Astrocyte (in vitro differentiated cells and primary cell): Measurements from ENCODE around the gene MTA1. TPM values are rescaled to one million over a fixed set of nuclear protein-coding genes. Genes with fewer than 3 reads are reported as not detected.

Experiments
- DNase-seq: peaks from one replicate; pipeline ENCODE4 v3.0.0-alpha.2; 2010; ENCODE audit warnings: low read depth
- FAIRE-seq: peaks from 2 replicates; lab custom pipeline; 2011; peaks lifted over from hg19 to GRCh38; lab: Jason Lieb, UNC
- H2AFZ ChIP-seq: 2 replicates; pipeline ENCODE4 v1.6.0; 2012; ENCODE audit warnings: low read depth, low read length, inconsistent platforms
- H3K27ac ChIP-seq: 2 replicates; pipeline ENCODE4 v1.5.1; 2011; ENCODE audit warnings: low read depth, low read length, inconsistent platforms
- H3K27me3 ChIP-seq: 2 replicates; pipeline ENCODE4 v1.6.0; 2011; ENCODE audit warnings: low read length, inconsistent platforms; ENCODE audit not compliant: insufficient read depth
- H3K36me3 ChIP-seq: 2 replicates; pipeline ENCODE4 v1.5.1; 2011; ENCODE audit warnings: low read length, inconsistent platforms; ENCODE audit not compliant: insufficient read depth
- H3K4me1 ChIP-seq: 2 replicates; pipeline ENCODE4 v1.5.1; 2011; ENCODE audit warnings: low read length, inconsistent platforms; ENCODE audit not compliant: insufficient read depth
- H3K4me2 ChIP-seq: 2 replicates; pipeline ENCODE4 v1.6.0; 2012; ENCODE audit warnings: low read length, inconsistent platforms
- H3K4me3 ChIP-seq: 2 replicates; pipeline ENCODE4 v1.5.1; 2011; ENCODE audit warnings: low read depth, mild to moderate bottlenecking, low read length, inconsistent platforms; ENCODE audit not compliant: insufficient read depth
- H3K79me2 ChIP-seq: 2 replicates; pipeline ENCODE4 v1.6.0; 2012; ENCODE audit warnings: mild to moderate bottlenecking, low read length, inconsistent platforms; ENCODE audit not compliant: insufficient read depth
- H3K9ac ChIP-seq: 2 replicates; pipeline ENCODE4 v1.6.0; 2012; ENCODE audit warnings: mild to moderate bottlenecking, low read length, inconsistent platforms
- H3K9me3 ChIP-seq: 2 replicates; pipeline ENCODE4 v1.5.1; 2012; ENCODE audit warnings: low read depth, mild to moderate bottlenecking, low read length, inconsistent platforms; ENCODE audit not compliant: insufficient read depth
- H4K20me1 ChIP-seq: 2 replicates; pipeline ENCODE4 v1.6.0; 2012; ENCODE audit warnings: low read length, inconsistent platforms; ENCODE audit not compliant: insufficient read depth
- H3K27ac Mint-ChIP-seq: one replicate; pipeline ENCODE4 v1.8.0; 2021; ENCODE audit warnings: mild to moderate bottlenecking, mixed read lengths; ENCODE audit not compliant: unreplicated experiment
- H3K27me3 Mint-ChIP-seq: one replicate; pipeline ENCODE4 v1.8.0; 2021; ENCODE audit warnings: low read depth, mixed read lengths; ENCODE audit not compliant: unreplicated experiment
- H3K36me3 Mint-ChIP-seq: one replicate; pipeline ENCODE4 v1.8.0; 2021; ENCODE audit warnings: low read depth, mixed read lengths; ENCODE audit not compliant: unreplicated experiment
- H3K4me1 Mint-ChIP-seq: one replicate; pipeline ENCODE4 v1.8.0; 2021; ENCODE audit warnings: low read depth, mixed read lengths; ENCODE audit not compliant: unreplicated experiment
- H3K4me3 Mint-ChIP-seq: one replicate; pipeline ENCODE4 v1.8.0; 2021; ENCODE audit warnings: mild to moderate bottlenecking, moderate library complexity, mixed read lengths; ENCODE audit not compliant: unreplicated experiment
- H3K9me3 Mint-ChIP-seq: one replicate; pipeline ENCODE4 v1.8.0; 2021; ENCODE audit warnings: mild to moderate bottlenecking, mixed read lengths; ENCODE audit not compliant: unreplicated experiment
- EZH2 ChIP-seq: IDR thresholded peaks from 2 replicates; pipeline ENCODE4 v1.6.1; 2012; ENCODE audit warnings: mild to moderate bottlenecking, low read length, inconsistent platforms; ENCODE audit not compliant: insufficient read depth
- total RNA-seq: library from RNA; stranded (reverse); gene quantifications from 2 replicates; pipeline ENCODE4 v1.2.1, GENCODE V29; 2021
- TF ChIP-seq, protein P1 (sequence below): IDR thresholded peaks from 2 replicates; pipeline ENCODE4 v1.5.1; 2011; ENCODE audit warnings: low read depth, mild to moderate bottlenecking, inconsistent platforms, low read length, moderate library complexity; ENCODE audit not compliant: insufficient read depth

MTA1 gene
- total RNA-seq, 1 donor from 2014 or later = 111 TPM

GRCh38 chr14:105440992-105441391, 21.4 kb downstream of the MTA1 start:
- TF ChIP-seq EZH2 = no peak
- TF ChIP-seq, protein P1, sequence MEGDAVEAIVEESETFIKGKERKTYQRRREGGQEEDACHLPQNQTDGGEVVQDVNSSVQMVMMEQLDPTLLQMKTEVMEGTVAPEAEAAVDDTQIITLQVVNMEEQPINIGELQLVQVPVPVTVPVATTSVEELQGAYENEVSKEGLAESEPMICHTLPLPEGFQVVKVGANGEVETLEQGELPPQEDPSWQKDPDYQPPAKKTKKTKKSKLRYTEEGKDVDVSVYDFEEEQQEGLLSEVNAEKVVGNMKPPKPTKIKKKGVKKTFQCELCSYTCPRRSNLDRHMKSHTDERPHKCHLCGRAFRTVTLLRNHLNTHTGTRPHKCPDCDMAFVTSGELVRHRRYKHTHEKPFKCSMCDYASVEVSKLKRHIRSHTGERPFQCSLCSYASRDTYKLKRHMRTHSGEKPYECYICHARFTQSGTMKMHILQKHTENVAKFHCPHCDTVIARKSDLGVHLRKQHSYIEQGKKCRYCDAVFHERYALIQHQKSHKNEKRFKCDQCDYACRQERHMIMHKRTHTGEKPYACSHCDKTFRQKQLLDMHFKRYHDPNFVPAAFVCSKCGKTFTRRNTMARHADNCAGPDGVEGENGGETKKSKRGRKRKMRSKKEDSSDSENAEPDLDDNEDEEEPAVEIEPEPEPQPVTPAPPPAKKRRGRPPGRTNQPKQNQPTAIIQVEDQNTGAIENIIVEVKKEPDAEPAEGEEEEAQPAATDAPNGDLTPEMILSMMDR = no peak
- FAIRE-seq (no peak), DNase-seq (no peak)
- Mint-ChIP-seq H3K4me3 (no peak overlapping the region), H3K27me3 (no peaks in the 10 kb centered on the region), H3K36me3 (peaks cover 6% of the 10 kb centered on the region), H3K27ac (no peak overlapping the region), H3K9me3 (no peaks in the 10 kb centered on the region), H3K4me1 (no peaks in the 10 kb centered on the region)
- peaks cover 7% of the 10 kb centered on the region for H3K36me3 ChIP-seq
- no peak overlapping the region for H3K9ac ChIP-seq
- H3K4me3 ChIP-seq = no peak overlapping the region
- no peak overlapping the region for H3K4me2 ChIP-seq
- H3K4me1 ChIP-seq = no peaks in the 10 kb centered on the region
- H3K79me2 ChIP-seq = peaks cover 57% of the 10 kb centered on the region
- H4K20me1 ChIP-seq = peaks cover 66% of the 10 kb centered on the region
- no peaks in the 10 kb centered on the region for H3K27me3 ChIP-seq
- H3K9me3 ChIP-seq = no peaks in the 10 kb centered on the region
- H3K27ac ChIP-seq = no peak overlapping the region
- no peak overlapping the region for H2AFZ ChIP-seq

GRCh38 chr14:105442125-105442524, 22.5 kb downstream of the MTA1 start:
- Mint-ChIP-seq H3K9me3 (no peaks in the 10 kb centered on the region), H3K36me3 (peaks cover 4% of the 10 kb centered on the region), H3K4me3 (no peak overlapping the region), H3K27me3 (no peaks in the 10 kb centered on the region), H3K4me1 (no peaks in the 10 kb centered on the region), H3K27ac (peak overlapping the region; percentile 53)
- DNase-seq (no peak), FAIRE-seq (no peak)
- Histone ChIP-seq H4K20me1 (peaks cover 66% of the 10 kb centered on the region), H3K36me3 (peaks cover 7% of the 10 kb centered on the region), H2AFZ (no peak overlapping the region), H3K4me1 (no peaks in the 10 kb centered on the region), H3K4me3 (no peak overlapping the region), H3K9me3 (no peaks in the 10 kb centered on the region), H3K4me2 (no peak overlapping the region), H3K27me3 (no peaks in the 10 kb centered on the region), H3K9ac (no peak overlapping the region), H3K79me2 (peaks cover 57% of the 10 kb centered on the region), H3K27ac (no peak overlapping the region)
- TF ChIP-seq, protein P1 = no peak
- TF ChIP-seq EZH2 = no peak

GRCh38 chr14:105442834-105443233, 23.2 kb downstream of the MTA1 start:
- Mint-ChIP-seq H3K4me3 (no peak overlapping the region), H3K36me3 (peaks cover 4% of the 10 kb centered on the region), H3K9me3 (no peaks in the 10 kb centered on the region), H3K27ac (no peak overlapping the region), H3K27me3 (no peaks in the 10 kb centered on the region), H3K4me1 (no peaks in the 10 kb centered on the region)
- H3K4me1 ChIP-seq = no peaks in the 10 kb centered on the region
- peaks cover 7% of the 10 kb centered on the region for H3K36me3 ChIP-seq
- H3K4me3 ChIP-seq = no peak overlapping the region
- peaks cover 66% of the 10 kb centered on the region for H4K20me1 ChIP-seq
- H3K4me2 ChIP-seq = no peak overlapping the region
- H3K9me3 ChIP-seq = no peaks in the 10 kb centered on the region
- peaks cover 54% of the 10 kb centered on the region for H3K79me2 ChIP-seq
- H3K9ac ChIP-seq = no peak overlapping the region
- DNase-seq (no peak), FAIRE-seq (no peak)
- no peaks in the 10 kb centered on the region for H3K27me3 ChIP-seq
- no peak overlapping the region for H2AFZ ChIP-seq
- no peak overlapping the region for H3K27ac ChIP-seq
- TF ChIP-seq, protein P1 = no peak
- no peak for TF ChIP-seq EZH2
